Medulla oblongata (tissue), 1 donor: Measurements from ENCODE around the gene ELP4.

ENCODE experiments used
- DNase-seq: peaks from one replicate; pipeline ENCODE4 v3.0.0-alpha.2; 2015; ENCODE audit errors: extremely low spot score

ELP4 gene

GRCh38 chr11:31770011-31770700 lies 260.6 kb downstream of the ELP4 start:
- DNase-seq = no peak

- no peak for DNase-seq
Observed at GRCh38 chr11:31772412-31772811, 262.8 kb downstream of the ELP4 start.

GRCh38 chr11:31779374-31779791 lies 269.8 kb downstream of the ELP4 start:
- no peak for DNase-seq

- no peak for DNase-seq
Observed at GRCh38 chr11:31780078-31780477, 270.5 kb downstream of the ELP4 start.

GRCh38 chr11:31780480-31780971 lies 271.0 kb downstream of the ELP4 start:
- no peak for DNase-seq

GRCh38 chr11:31782257-31782656 lies 272.7 kb downstream of the ELP4 start:
- no peak for DNase-seq

GRCh38 chr11:31783252-31783651 lies 273.7 kb downstream of the ELP4 start:
- DNase-seq = no peak

- DNase-seq = no peak
Observed at GRCh38 chr11:31784611-31785010, 275.0 kb downstream of the ELP4 start.

- DNase-seq = no peak
Observed at GRCh38 chr11:31786996-31787685, 277.6 kb downstream of the ELP4 start.

GRCh38 chr11:31788085-31788484 lies 278.5 kb downstream of the ELP4 start:
- no peak for DNase-seq

- no peak for DNase-seq
Observed at GRCh38 chr11:31790649-31791048, 281.1 kb downstream of the ELP4 start.

- DNase-seq = no peak
Observed at GRCh38 chr11:31792036-31792435, 282.5 kb downstream of the ELP4 start.

- no peak for DNase-seq
Observed at GRCh38 chr11:31792456-31792855, 282.9 kb downstream of the ELP4 start.

- DNase-seq = no peak
Observed at GRCh38 chr11:31793264-31793663, 283.7 kb downstream of the ELP4 start.

GRCh38 chr11:31794548-31794947 lies 285.0 kb downstream of the ELP4 start:
- DNase-seq = no peak

- DNase-seq = no peak
Observed at GRCh38 chr11:31795706-31796498, 286.3 kb downstream of the ELP4 start.

GRCh38 chr11:31796499-31797189 lies 287.1 kb downstream of the ELP4 start:
- DNase-seq = no peak

GRCh38 chr11:31797190-31798056 lies 287.9 kb downstream of the ELP4 start:
- no peak for DNase-seq

GRCh38 chr11:31798057-31798553 lies 288.5 kb downstream of the ELP4 start:
- DNase-seq = no peak

GRCh38 chr11:31798554-31799434 lies 289.2 kb downstream of the ELP4 start:
- no peak for DNase-seq
